ENCODE results near the gene ARID2. TPM values are rescaled to one million over a fixed set of nuclear protein-coding genes. Genes with fewer than 3 reads are reported as not detected.

ARID2 gene
- total and polyA plus RNA-seq, 5 donors from 2014 or later: 9.2 to 73.4 (median 13.2) TPM

DNA sequence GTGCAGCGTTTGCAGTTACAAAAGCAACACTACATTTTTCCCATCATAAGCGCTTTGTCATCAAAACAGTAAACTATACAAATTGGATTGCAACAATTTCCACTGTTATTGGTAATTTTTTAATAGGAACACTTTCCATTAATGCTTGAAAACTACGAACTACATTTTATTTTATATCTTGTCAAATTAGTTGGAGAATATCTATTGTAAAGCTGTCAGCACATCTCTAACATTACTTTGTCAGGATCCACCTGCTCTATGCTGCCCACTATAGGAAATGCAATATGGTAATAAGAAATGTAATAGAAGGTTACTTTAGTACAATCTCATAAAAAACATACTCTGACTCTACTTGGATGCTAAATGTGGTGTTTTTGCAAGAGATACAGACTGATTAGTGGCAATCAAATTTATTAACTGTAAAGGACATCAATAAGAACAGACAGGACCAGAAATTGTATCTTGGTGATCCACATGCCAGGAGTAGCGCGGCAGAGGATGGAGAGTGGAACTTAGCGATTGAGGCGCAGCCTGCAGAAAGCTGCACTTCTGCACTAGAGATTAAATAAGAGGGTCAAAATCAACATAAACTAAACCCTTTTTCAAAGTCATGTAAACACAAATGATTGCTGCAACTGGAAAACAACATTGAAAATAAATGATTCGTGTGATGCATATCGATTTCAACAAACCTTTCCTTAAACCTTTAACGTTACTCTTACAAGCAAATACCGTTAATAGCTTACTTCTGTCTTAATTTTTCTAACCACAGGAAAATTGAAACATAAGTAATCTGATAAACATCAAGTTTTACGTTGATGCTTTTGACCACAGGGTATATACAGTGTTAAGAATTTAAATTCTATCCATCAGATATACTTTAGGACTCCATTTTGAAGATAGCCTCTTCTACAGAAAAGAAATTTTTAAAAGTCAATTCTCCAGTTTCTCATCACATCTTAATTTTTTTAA lies 3.6 kb upstream of the ARID2 start:
- Mint-ChIP-seq H3K4me3 (peak overlapping the region; percentile 90 to 100 (median 98)), H3K27ac (peak overlapping the region; percentile 84 to 99 (median 99)), H3K4me1 (peaks cover 10 to 41% (median 36%) of the 10 kb centered on the region in 4 donors), H3K27me3 (no peaks in the 10 kb centered on the region), H3K9me3 (no peaks in the 10 kb centered on the region), H3K36me3 (peaks cover 9% of the 10 kb centered on the region)
- H3K4me1 ChIP-seq (ENCODE audit: control insufficient read depth, insufficient read depth, low read length, poor library complexity, severe bottlenecking): peaks cover 45% of the 10 kb centered on the region
- H3K4me3 ChIP-seq (ENCODE audit: low read depth, low read length): peak overlapping the region; percentile 93
- peak; percentile 20 to 75 (median 70) for DNase-seq
- no peaks in the 10 kb centered on the region for H3K9me3 ChIP-seq (ENCODE audit: control insufficient read depth in 2 of 2, low read length in 2 of 2)
- no peaks in the 10 kb centered on the region for H3K27me3 ChIP-seq (ENCODE audit: control insufficient read depth, insufficient read depth, low read length)
- peak overlapping the region; percentile 99 for H3K27ac ChIP-seq (ENCODE audit: insufficient read depth, low read length, poor library complexity, severe bottlenecking)
- ATAC-seq (ENCODE audit: low read depth in 2 of 2): no peak
- no peaks in the 10 kb centered on the region for H3K36me3 ChIP-seq (ENCODE audit: control insufficient read depth, insufficient read depth, low read length)

DNA sequence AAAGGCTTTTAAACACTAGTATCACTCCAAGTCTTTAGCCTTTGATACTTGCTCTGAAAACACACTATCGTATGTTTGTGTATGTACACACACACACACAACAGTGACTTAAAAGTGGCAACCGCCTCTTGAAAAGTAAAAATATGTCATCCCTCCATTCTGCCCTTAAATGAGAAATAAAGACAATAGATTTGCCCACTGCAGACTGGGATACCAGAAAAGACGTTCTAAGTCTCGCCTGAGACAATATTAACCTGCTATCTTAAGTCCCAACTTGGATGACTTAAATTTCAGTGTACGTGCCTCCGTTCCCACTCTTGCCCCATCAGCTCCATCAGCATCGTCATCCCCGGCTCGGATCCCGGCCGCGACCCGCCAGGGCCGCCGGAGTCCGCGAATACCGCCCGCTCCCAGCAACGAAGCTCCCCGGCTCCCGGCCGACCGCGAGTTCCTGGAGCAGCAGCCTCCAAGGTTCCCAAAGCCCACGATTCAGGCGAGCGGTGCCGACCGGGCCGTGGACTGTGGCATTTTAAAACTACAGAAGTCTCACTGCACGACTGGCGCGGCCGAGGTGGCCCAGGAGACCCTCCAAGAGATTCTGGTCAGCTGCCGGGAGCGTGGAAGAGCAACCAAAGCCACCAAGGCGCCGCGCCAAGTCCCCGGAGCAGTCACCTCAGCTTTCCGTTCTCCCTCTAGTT lies 2.8 kb upstream of the ARID2 start:
- H3K27ac ChIP-seq (ENCODE audit: insufficient read depth, low read length, poor library complexity, severe bottlenecking): peak overlapping the region; percentile 99
- peaks cover 46% of the 10 kb centered on the region for H3K4me1 ChIP-seq (ENCODE audit: control insufficient read depth, insufficient read depth, low read length, poor library complexity, severe bottlenecking)
- Mint-ChIP-seq H3K27me3 (no peaks in the 10 kb centered on the region), H3K4me3 (peak overlapping the region; percentile 90 to 100 (median 98)), H3K4me1 (peaks cover 6 to 37% (median 30%) of the 10 kb centered on the region in 4 donors), H3K36me3 (peaks cover 5% of the 10 kb centered on the region), H3K9me3 (no peaks in the 10 kb centered on the region), H3K27ac (peak overlapping the region; percentile 84 to 99 (median 99))
- ATAC-seq (ENCODE audit: low read depth in 2 of 2) (no peak), DNase-seq (peak in 2 of 3 donors; percentile 18 to 42)
- no peaks in the 10 kb centered on the region for H3K36me3 ChIP-seq (ENCODE audit: control insufficient read depth, insufficient read depth, low read length)
- H3K4me3 ChIP-seq (ENCODE audit: low read depth, low read length): peak overlapping the region; percentile 93
- H3K9me3 ChIP-seq (ENCODE audit: control insufficient read depth in 2 of 2, low read length in 2 of 2): no peaks in the 10 kb centered on the region
- H3K27me3 ChIP-seq (ENCODE audit: control insufficient read depth, insufficient read depth, low read length): no peaks in the 10 kb centered on the region

DNA sequence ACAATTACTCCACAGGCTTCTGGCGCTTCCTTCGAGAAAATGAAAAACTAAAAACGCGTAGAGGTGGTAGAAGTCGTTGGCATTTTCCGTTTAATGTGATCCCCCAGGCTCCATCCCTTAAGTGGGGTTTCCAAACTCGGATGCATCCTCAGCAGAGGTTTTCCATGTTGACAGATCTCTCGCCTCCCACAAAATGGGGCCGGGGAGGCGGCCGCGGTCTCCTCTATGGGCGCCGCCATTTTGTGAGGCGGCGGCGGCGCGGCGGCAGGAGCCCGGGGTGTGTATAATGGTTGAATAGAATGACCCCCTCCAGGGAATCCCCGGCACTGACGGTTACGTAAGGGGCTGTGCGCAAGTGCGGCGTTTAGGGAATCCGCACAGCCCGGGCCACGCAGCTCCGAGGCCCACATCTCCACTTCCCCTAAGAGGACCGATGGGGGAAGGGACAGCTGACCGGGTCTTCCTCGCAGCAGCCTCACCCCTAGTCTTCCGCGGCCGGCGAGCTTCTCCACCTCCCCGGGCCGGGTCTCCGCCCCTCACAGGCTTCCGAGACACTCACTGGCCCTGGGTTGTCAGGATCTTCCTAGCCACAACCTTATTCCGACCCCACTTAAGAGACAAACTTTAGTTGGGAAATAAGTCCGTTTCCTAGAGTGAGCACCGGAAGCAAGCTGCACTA lies 2.1 kb upstream of the ARID2 start:
- H3K27me3 ChIP-seq (ENCODE audit: control insufficient read depth, insufficient read depth, low read length): no peaks in the 10 kb centered on the region

DNA sequence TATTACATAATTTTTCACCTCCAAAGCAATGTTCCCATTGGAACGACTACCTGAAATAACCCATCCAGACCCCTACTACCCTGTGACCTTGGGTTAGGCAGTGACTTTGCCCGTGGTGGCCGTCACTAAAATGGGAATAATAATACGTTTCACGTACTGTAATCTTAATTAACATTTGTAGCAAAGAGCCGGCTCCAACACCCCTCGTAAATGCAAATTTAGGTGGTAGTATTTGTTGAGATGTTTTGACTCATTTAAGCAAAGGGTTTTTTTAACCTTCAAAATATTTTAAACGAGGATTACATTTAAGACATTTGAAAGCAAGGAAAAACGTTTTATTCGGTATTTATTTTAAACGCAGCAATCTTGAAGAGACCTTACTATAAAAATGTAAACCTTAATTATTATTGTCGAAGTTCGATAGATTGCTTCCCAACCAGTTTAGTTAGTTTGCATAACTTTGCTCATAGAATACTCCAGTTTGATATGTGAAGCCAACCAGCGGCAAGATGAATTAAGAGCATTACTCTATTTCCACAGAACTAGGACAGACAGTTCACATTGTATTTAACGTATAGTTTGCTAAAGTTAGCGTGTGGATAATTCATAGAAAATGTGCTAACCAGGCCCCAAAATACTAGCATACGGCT lies 1.4 kb upstream of the ARID2 start:
- no peaks in the 10 kb centered on the region for H3K27me3 ChIP-seq (ENCODE audit: control insufficient read depth, insufficient read depth, low read length)
- no peaks in the 10 kb centered on the region for H3K27me3 Mint-ChIP-seq
- peak in 1 of 2 donors; percentile 0 for ATAC-seq (ENCODE audit: low read depth in 2 of 2)
- no peaks in the 10 kb centered on the region for H3K9me3 Mint-ChIP-seq
- H3K4me3 ChIP-seq (ENCODE audit: low read depth, low read length): peak overlapping the region; percentile 99
- H3K27ac ChIP-seq (ENCODE audit: insufficient read depth, low read length, poor library complexity, severe bottlenecking): peak overlapping the region; percentile 99
- no peaks in the 10 kb centered on the region for H3K36me3 ChIP-seq (ENCODE audit: control insufficient read depth, insufficient read depth, low read length)
- H3K4me1 Mint-ChIP-seq: peaks cover 10 to 39% (median 27%) of the 10 kb centered on the region in 4 donors
- H3K4me1 ChIP-seq (ENCODE audit: control insufficient read depth, insufficient read depth, low read length, poor library complexity, severe bottlenecking): peaks cover 46% of the 10 kb centered on the region
- peak in 1 of 3 donors; percentile 52 for DNase-seq
- H3K9me3 ChIP-seq (ENCODE audit: control insufficient read depth in 2 of 2, low read length in 2 of 2): no peaks in the 10 kb centered on the region
- H3K36me3 Mint-ChIP-seq: no peaks in the 10 kb centered on the region
- H3K27ac Mint-ChIP-seq: peak overlapping the region; percentile 84 to 99 (median 99)
- peak overlapping the region; percentile 90 to 100 (median 98) for H3K4me3 Mint-ChIP-seq

More for the DNA sequence above, 2.1 kb upstream of the ARID2 start:
- H3K27me3 Mint-ChIP-seq: no peaks in the 10 kb centered on the region
- H3K27ac ChIP-seq (ENCODE audit: insufficient read depth, low read length, poor library complexity, severe bottlenecking): peak overlapping the region; percentile 99
- DNase-seq (peak; percentile 84 to 92 (median 85)), ATAC-seq (ENCODE audit: low read depth in 2 of 2) (peak; percentile 33 to 35)
- no peaks in the 10 kb centered on the region for H3K9me3 ChIP-seq (ENCODE audit: control insufficient read depth in 2 of 2, low read length in 2 of 2)
- H3K9me3 Mint-ChIP-seq: no peaks in the 10 kb centered on the region
- no peaks in the 10 kb centered on the region for H3K36me3 ChIP-seq (ENCODE audit: control insufficient read depth, insufficient read depth, low read length)
- H3K36me3 Mint-ChIP-seq: peaks cover 2% of the 10 kb centered on the region
- peaks cover 46% of the 10 kb centered on the region for H3K4me1 ChIP-seq (ENCODE audit: control insufficient read depth, insufficient read depth, low read length, poor library complexity, severe bottlenecking)
- H3K4me3 Mint-ChIP-seq: peak overlapping the region; percentile 90 to 100 (median 98)
- H3K4me3 ChIP-seq (ENCODE audit: low read depth, low read length): peak overlapping the region; percentile 99
- H3K4me1 Mint-ChIP-seq: peaks cover 9 to 39% (median 30%) of the 10 kb centered on the region in 4 donors
- peak overlapping the region; percentile 84 to 99 (median 99) for H3K27ac Mint-ChIP-seq

DNA sequence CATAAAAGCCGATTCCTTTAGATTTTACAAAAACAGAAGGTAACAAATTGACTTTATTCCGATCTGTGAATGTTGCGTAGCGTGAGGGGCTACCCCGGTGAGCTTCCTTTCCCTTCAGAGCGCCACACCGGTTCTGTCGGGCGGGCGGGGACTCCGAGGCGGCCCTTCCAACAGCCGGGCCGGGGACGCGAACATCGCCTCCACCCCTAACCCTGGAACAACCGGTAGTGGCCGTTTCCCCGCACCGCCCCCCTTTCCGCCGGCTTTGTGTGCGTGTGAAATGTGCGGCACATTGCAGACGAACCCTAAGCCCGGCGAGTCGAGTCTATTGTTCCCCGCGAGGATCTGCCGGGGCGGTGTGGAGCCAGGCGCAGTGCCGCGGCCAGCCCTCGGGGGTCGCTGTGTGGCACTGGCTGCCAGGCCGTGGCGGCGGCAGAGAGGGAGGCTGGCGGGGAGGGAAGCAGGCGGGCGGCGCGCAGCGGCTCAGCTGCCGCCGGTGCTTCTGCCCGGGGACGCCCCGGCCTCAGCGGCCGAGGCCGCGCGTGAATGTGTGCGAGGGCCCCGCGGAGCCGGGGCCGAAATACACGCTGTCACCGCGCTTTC lies 775 bp upstream of the ARID2 start:
- no peaks in the 10 kb centered on the region for H3K9me3 ChIP-seq (ENCODE audit: control insufficient read depth in 2 of 2, low read length in 2 of 2)
- Mint-ChIP-seq H3K27ac (peak overlapping the region; percentile 84 to 99 (median 99)), H3K9me3 (no peaks in the 10 kb centered on the region), H3K4me3 (peak overlapping the region; percentile 90 to 100 (median 98)), H3K4me1 (peaks cover 16 to 39% (median 27%) of the 10 kb centered on the region in 4 donors), H3K27me3 (no peaks in the 10 kb centered on the region), H3K36me3 (no peaks in the 10 kb centered on the region)
- peak overlapping the region; percentile 99 for H3K4me3 ChIP-seq (ENCODE audit: low read depth, low read length)
- H3K27me3 ChIP-seq (ENCODE audit: control insufficient read depth, insufficient read depth, low read length): no peaks in the 10 kb centered on the region
- DNase-seq (peak; percentile 89 to 98 (median 97)), ATAC-seq (ENCODE audit: low read depth in 2 of 2) (peak; percentile 81 to 82)
- peak overlapping the region; percentile 99 for H3K27ac ChIP-seq (ENCODE audit: insufficient read depth, low read length, poor library complexity, severe bottlenecking)
- H3K36me3 ChIP-seq (ENCODE audit: control insufficient read depth, insufficient read depth, low read length): no peaks in the 10 kb centered on the region
- H3K4me1 ChIP-seq (ENCODE audit: control insufficient read depth, insufficient read depth, low read length, poor library complexity, severe bottlenecking): peaks cover 49% of the 10 kb centered on the region

DNA sequence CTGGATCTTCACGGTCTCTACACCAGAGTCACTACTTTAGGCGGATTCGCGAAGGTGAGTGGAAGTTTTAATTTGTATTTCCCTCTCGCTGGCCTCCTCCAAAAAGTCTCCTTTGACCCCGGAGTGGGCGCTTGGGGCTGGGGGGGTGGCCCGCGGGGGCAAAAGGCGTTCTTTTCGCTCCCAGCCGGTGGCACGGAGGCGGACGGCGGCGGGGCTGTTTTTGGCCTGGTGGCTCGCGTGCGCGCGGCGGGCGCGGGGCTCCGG lies 510 bp downstream of the ARID2 start:
- Mint-ChIP-seq H3K4me1 (peaks cover 20 to 40% (median 30%) of the 10 kb centered on the region in 4 donors), H3K4me3 (peak overlapping the region; percentile 90 to 98 (median 97)), H3K36me3 (peaks cover 1% of the 10 kb centered on the region), H3K27ac (peak overlapping the region; percentile 93 to 98 (median 97)), H3K9me3 (no peaks in the 10 kb centered on the region), H3K27me3 (no peaks in the 10 kb centered on the region)
- Histone ChIP-seq H3K4me1 (ENCODE audit: control insufficient read depth, insufficient read depth, low read length, poor library complexity, severe bottlenecking) (peaks cover 50% of the 10 kb centered on the region), H3K9me3 (ENCODE audit: control insufficient read depth in 2 of 2, low read length in 2 of 2) (no peaks in the 10 kb centered on the region), H3K27ac (ENCODE audit: insufficient read depth, low read length, poor library complexity, severe bottlenecking) (peak overlapping the region; percentile 99), H3K4me3 (ENCODE audit: low read depth, low read length) (peak overlapping the region; percentile 84), H3K36me3 (ENCODE audit: control insufficient read depth, insufficient read depth, low read length) (peaks cover under 1% of the 10 kb centered on the region), H3K27me3 (ENCODE audit: control insufficient read depth, insufficient read depth, low read length) (no peaks in the 10 kb centered on the region)
- ATAC-seq (ENCODE audit: low read depth in 2 of 2) (no peak), DNase-seq (no peak)

All from CD4-positive, CD25-positive, alpha-beta regulatory T cell (primary cell).